Measurements from ENCODE around the gene GTF2B.
"Not testable (repeated sequence)": the region's sequence is repeated elsewhere in the genome, so short reads cannot be mapped to it uniquely, and the experiment has no call there.

Gene GTF2B

DNA sequence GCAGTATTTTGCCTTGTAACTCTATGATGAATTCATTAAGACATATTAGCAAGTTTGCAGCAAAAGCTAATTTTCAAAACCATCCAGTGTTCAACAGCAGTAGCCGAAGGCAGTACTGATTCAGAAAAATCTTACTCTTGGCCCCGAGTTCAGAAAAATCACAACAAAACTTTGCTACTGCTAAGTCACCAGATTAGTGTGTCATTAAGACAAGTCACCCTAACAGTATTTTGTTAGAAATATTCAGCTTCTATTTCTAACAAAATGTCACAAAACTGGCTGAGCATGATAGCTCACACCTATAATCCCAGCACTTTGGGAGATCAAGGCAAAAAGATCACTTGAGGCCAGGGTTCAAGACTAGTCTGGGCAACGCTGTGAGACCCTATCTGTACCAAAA, 8.2 kb downstream of the GTF2B start:
- no peak for DNase-seq (ENCODE audit: low read depth)

DNA sequence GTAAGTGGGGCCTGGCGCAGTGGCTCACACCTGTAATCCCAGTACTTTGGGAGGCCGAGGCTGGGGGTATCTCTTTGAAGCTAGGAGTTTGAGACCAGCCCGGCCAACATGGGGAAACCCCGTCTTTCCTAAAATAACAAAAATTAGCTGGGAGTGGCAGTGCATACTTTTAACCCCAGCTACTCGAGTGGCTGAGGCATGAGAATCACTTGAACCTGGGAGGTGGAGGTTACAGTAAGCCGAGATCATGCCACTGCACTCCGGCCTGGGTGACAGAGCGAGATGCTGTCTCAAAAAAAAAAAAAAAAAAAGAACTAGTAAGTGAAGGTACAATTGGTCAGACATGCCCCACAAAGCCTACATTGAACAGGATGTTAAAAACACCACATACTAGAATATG, 10.7 kb downstream of the GTF2B start:
- DNase-seq (ENCODE audit: low read depth): not testable (repeated sequence)

DNA sequence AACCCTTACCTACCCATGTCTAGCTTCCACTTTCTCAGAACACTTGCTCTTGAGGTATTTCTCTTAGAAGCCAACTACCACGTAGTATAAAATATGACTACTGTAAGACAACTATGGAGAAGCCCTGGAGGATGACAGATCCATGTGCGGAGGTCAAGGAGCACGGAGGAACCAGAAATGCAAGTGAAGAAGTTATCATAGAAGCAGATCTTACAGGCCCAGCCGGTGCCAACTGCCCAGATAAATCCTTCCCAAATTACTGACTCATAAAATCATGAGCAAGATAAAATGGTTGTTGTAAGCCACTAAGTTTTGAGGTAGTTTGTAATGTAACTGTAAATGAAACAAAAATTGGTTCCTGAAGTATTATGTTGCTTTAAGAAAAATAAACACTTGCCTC, 12.6 kb downstream of the GTF2B start:
- DNase-seq (ENCODE audit: low read depth): no peak

- DNase-seq (ENCODE audit: low read depth): no peak
Observed at GRCh38 chr1:88877911-88878310, 13.5 kb downstream of the GTF2B start.

DNA sequence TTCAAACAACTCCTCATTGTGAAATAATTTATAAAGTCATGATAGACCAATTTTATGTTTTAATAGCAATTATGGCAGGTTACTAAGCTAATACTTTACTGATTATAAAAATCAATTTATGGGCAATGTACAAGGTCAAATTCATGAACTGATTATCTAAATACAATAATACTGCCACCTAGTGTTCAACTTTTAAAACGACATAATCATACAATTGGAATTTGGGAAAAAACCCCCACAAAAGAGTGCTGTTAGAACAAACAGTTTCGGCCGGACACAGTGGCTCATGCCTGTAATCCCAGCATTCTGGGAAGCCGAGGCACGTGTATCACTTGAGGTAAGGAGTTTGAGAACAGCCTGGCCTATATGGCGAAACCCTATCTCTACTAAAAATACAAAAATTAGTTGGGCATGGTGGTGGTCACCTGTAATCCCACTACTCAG, 14.0 kb downstream of the GTF2B start:
- no peak for DNase-seq (ENCODE audit: low read depth)

GRCh38 chr1:88876573-88877365, 14.6 kb downstream of the GTF2B start:
- no peak for DNase-seq (ENCODE audit: low read depth)

GRCh38 chr1:88875595-88875994, 15.8 kb downstream of the GTF2B start:
- DNase-seq (ENCODE audit: low read depth): no peak

- no peak for DNase-seq (ENCODE audit: low read depth)
Observed at GRCh38 chr1:88873737-88874349, 17.5 kb downstream of the GTF2B start.

- not testable (repeated sequence) for DNase-seq (ENCODE audit: low read depth)
Observed at GRCh38 chr1:88869644-88870043, 21.7 kb downstream of the GTF2B start.

DNA sequence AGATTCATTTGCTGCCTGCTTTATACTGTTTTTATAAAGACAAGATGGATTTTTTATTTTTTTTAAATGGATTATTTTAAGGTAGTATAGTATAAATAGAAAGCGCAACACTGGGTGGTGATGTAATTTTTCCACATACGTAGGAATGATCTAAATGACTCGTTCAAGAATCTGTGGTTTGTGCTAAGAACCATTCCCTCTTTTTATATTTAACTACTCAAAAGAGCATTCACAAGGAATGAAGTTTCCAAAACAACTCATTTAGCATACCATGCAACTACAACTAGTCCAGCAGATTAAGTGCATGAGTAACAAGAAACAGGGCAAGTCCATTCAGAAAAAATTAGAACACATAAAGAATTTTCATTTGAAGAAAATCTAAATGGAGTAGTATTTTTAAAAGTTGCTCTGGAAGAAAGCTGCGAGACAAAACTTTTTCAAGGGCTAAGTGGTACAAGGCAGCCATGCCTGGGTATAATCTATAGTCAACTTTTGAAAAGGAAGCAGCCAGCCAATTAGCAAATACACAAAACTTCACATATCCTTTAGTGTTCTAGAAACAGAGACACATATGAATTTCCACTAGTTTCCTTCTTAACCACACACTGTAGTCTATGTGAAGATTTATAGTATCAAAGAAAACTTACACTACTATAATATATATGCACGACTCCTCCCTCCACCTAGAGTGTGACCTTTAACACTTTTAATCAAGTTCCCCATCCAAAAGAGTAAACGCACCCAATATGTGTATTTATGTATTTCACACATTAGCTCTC, 23.4 kb downstream of the GTF2B start:
- peak; percentile 33 for DNase-seq (ENCODE audit: low read depth)

GRCh38 chr1:88851303-88852063, 39.9 kb downstream of the GTF2B start:
- DNase-seq (ENCODE audit: low read depth): no peak

DNA sequence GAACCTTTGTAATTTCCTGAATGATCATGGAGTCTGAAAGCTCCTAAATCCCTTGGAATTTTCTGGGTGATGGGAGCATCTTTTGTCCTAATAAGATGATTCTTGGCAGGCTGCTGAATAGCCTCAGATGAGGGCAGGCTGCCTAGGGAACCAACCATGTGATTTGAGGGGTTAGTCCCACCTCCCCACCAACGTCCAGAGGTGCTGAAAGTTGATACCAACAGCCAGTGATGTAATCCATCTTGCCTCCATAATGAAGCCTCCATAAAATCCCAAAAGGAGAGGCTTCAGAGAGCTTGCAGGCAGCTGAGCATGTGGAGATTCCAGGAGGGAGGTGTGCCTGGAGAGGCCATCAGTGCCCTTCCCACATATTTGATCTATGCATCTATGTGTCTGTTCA, 43.7 kb downstream of the GTF2B start:
- no peak for DNase-seq (ENCODE audit: low read depth)

GRCh38 chr1:88825721-88826120, 65.6 kb downstream of the GTF2B start:
- DNase-seq (ENCODE audit: low read depth): no peak

GRCh38 chr1:88819642-88820041, 71.7 kb downstream of the GTF2B start:
- DNase-seq (ENCODE audit: low read depth): not testable (repeated sequence)

- no peak for DNase-seq (ENCODE audit: low read depth)
Observed at GRCh38 chr1:88813471-88813870, 77.9 kb downstream of the GTF2B start.

GRCh38 chr1:88812366-88812765, 79.0 kb downstream of the GTF2B start:
- no peak for DNase-seq (ENCODE audit: low read depth)

DNA sequence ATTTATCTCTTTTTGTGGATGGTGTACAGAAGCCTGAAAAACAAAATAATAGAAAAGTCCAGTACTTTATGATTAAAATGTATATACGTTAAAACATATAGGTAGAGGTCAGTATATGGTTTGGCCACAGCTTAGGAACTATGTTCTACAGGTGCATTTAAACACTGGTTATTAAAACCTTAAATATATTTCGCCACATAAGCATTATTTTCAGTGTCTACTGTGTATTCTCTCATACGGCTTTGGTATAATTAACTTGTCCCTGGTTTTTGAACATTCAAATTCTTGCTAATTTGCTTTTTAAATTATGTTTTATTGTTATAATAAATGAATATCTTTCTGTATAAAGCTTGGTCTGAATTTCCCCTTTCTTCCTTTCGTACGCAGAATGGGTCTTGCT, 87.9 kb downstream of the GTF2B start:
- no peak for DNase-seq (ENCODE audit: low read depth)

- peak; percentile 9 for DNase-seq (ENCODE audit: low read depth)
Observed at GRCh38 chr1:88802950-88803349, 88.4 kb downstream of the GTF2B start.
